Astrocyte of the spinal cord (primary cell): ENCODE results near the gene KLK14.

Experiments used
- DNase-seq: peaks from one replicate; pipeline ENCODE4 v3.0.0; 2011; ENCODE audit warnings: low read depth, low spot score
- H3K4me3 ChIP-seq: 2 replicates; pipeline ENCODE4 v1.5.1; 2011; ENCODE audit warnings: low read depth, mild to moderate bottlenecking, low read length, moderate library complexity
- in situ Hi-C: cut with HindIII; loops from 2 replicates; pipeline ENCODE4 v1.10.0; 2017; ENCODE audit warnings: low sequenced_read_pairs
- TF ChIP-seq, protein P1 (sequence below): IDR thresholded peaks from 2 replicates; pipeline ENCODE4 v1.5.1; 2012; ENCODE audit warnings: low read depth, mild to moderate bottlenecking, low read length, inconsistent platforms

Gene KLK14

DNA sequence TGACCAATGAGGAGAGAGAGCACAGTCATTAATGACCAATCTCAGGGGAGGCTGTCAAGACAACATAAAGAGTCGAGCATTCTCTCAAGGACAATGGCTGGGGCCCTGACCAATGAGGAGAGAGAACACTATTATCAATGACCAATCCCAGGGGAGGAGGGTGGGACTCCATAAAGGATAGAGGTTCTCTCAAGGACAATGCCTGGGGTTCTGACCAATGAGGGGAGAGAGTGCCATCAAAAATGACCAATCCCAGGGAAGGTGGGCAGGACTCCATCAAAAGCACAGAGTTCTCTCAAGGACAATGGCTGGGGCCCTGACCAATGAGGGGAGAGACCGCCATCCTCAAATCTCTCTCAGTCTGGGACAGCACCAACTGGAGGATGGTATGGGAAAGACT, 53.0 kb downstream of the KLK14 start:
- TF ChIP-seq, protein P1, sequence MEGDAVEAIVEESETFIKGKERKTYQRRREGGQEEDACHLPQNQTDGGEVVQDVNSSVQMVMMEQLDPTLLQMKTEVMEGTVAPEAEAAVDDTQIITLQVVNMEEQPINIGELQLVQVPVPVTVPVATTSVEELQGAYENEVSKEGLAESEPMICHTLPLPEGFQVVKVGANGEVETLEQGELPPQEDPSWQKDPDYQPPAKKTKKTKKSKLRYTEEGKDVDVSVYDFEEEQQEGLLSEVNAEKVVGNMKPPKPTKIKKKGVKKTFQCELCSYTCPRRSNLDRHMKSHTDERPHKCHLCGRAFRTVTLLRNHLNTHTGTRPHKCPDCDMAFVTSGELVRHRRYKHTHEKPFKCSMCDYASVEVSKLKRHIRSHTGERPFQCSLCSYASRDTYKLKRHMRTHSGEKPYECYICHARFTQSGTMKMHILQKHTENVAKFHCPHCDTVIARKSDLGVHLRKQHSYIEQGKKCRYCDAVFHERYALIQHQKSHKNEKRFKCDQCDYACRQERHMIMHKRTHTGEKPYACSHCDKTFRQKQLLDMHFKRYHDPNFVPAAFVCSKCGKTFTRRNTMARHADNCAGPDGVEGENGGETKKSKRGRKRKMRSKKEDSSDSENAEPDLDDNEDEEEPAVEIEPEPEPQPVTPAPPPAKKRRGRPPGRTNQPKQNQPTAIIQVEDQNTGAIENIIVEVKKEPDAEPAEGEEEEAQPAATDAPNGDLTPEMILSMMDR: no peak
- in situ Hi-C loops: no loop called here
- DNase-seq: no peak

More for the DNA sequence above, 53.0 kb downstream of the KLK14 start:
- no peak overlapping the region for H3K4me3 ChIP-seq
